ENCODE measurements around the gene HMGA1. TPM values are rescaled to one million over a fixed set of nuclear protein-coding genes. Genes with fewer than 3 reads are reported as not detected.

The HMGA1 gene
- total and polyA plus RNA-seq, 2 experiments from 2014 or later = 1,411 to 2,052 TPM

- TF ChIP-seq, protein P1, sequence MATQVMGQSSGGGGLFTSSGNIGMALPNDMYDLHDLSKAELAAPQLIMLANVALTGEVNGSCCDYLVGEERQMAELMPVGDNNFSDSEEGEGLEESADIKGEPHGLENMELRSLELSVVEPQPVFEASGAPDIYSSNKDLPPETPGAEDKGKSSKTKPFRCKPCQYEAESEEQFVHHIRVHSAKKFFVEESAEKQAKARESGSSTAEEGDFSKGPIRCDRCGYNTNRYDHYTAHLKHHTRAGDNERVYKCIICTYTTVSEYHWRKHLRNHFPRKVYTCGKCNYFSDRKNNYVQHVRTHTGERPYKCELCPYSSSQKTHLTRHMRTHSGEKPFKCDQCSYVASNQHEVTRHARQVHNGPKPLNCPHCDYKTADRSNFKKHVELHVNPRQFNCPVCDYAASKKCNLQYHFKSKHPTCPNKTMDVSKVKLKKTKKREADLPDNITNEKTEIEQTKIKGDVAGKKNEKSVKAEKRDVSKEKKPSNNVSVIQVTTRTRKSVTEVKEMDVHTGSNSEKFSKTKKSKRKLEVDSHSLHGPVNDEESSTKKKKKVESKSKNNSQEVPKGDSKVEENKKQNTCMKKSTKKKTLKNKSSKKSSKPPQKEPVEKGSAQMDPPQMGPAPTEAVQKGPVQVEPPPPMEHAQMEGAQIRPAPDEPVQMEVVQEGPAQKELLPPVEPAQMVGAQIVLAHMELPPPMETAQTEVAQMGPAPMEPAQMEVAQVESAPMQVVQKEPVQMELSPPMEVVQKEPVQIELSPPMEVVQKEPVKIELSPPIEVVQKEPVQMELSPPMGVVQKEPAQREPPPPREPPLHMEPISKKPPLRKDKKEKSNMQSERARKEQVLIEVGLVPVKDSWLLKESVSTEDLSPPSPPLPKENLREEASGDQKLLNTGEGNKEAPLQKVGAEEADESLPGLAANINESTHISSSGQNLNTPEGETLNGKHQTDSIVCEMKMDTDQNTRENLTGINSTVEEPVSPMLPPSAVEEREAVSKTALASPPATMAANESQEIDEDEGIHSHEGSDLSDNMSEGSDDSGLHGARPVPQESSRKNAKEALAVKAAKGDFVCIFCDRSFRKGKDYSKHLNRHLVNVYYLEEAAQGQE (IDR thresholded peaks at IDR 0.05; ENCODE audit: unreplicated experiment) = no peak
- TF ChIP-seq JUNB (IDR thresholded peaks at IDR 0.05; ENCODE audit: unreplicated experiment) = no peak
- TF ChIP-seq, protein P2, sequence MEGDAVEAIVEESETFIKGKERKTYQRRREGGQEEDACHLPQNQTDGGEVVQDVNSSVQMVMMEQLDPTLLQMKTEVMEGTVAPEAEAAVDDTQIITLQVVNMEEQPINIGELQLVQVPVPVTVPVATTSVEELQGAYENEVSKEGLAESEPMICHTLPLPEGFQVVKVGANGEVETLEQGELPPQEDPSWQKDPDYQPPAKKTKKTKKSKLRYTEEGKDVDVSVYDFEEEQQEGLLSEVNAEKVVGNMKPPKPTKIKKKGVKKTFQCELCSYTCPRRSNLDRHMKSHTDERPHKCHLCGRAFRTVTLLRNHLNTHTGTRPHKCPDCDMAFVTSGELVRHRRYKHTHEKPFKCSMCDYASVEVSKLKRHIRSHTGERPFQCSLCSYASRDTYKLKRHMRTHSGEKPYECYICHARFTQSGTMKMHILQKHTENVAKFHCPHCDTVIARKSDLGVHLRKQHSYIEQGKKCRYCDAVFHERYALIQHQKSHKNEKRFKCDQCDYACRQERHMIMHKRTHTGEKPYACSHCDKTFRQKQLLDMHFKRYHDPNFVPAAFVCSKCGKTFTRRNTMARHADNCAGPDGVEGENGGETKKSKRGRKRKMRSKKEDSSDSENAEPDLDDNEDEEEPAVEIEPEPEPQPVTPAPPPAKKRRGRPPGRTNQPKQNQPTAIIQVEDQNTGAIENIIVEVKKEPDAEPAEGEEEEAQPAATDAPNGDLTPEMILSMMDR (conservative IDR thresholded peaks at IDR 0.05; ENCODE audit: low read depth in 2 of 2) = no peak
- no peak for TF ChIP-seq ZNF462 (CRISPR knock-in tag; IDR thresholded peaks at IDR 0.05)
Observed at GRCh38 chr6:34201455-34202107, 35.1 kb upstream of the HMGA1 start (continued).
